ENCODE results near the gene HOXB9. TPM values are rescaled to one million over a fixed set of nuclear protein-coding genes. Genes with fewer than 3 reads are reported as not detected.

HOXB9 gene
- total RNA-seq, 1 experiment from 2014 or later, result 27.8 TPM

DNA sequence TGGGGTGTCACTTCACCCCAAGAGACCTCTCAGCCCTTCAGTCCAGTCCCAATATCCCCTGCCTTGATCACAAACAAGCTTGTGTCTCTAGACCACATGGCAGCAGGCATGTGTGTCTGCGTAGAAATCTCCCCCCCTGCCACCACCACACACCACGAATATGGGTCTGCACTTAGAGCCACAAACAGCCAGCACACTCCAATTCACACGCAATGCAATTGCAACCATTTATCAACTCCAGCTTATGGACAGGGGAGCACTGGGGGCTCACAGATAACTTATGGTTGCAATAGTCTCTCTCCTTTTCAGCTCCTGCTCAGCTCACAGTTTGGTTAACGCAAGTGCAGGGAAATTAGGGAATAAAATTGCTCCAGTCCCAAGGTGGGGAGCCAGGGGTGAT lies 2.6 kb downstream of the HOXB9 start:
- BruUV-seq (replicated peaks), result no TSS peak
- intact Hi-C loops (cut with micrococcal nuclease; ENCODE audit: unreplicated experiment), result no loop called here
- Mint-ChIP-seq H3K27me3 (ENCODE audit: unreplicated experiment) (peaks cover 77% of the 10 kb centered on the region), H3K9me3 (ENCODE audit: low read depth, unreplicated experiment) (no peaks in the 10 kb centered on the region), H3K36me3 (ENCODE audit: insufficient read depth, unreplicated experiment) (peaks cover 91% of the 10 kb centered on the region), H3K4me1 (ENCODE audit: low read depth, unreplicated experiment) (peaks cover 63% of the 10 kb centered on the region), H3K4me3 (ENCODE audit: low read depth, unreplicated experiment) (peak overlapping the region; percentile 88), H3K27ac (ENCODE audit: unreplicated experiment) (peak overlapping the region; percentile 76)
- TF ChIP-seq CTCF (IDR thresholded peaks at IDR 0.05; ENCODE audit: unreplicated experiment), result no peak
- no peak for DNase-seq
- CTCF ChIA-PET, result interaction anchor here (0.9 to 1.0 kb wide), 2 partner anchors 48 to 362 kb away, joined by 3 read pairs; no protein-coding TSS in a partner anchor

- CTCF ChIA-PET, result interaction anchor here (0.9 kb wide), 1 partner anchor 10 kb away, joined by 3 read pairs; no protein-coding TSS in a partner anchor
- BruUV-seq (replicated peaks), result no TSS peak
- DNase-seq, result no peak
- peak overlapping the region; percentile 50 for H3K27ac Mint-ChIP-seq (ENCODE audit: unreplicated experiment)
- peaks cover 98% of the 10 kb centered on the region for H3K36me3 Mint-ChIP-seq (ENCODE audit: insufficient read depth, unreplicated experiment)
- H3K4me1 Mint-ChIP-seq (ENCODE audit: low read depth, unreplicated experiment), result peaks cover 71% of the 10 kb centered on the region
- peaks cover 84% of the 10 kb centered on the region for H3K27me3 Mint-ChIP-seq (ENCODE audit: unreplicated experiment)
- no peaks in the 10 kb centered on the region for H3K9me3 Mint-ChIP-seq (ENCODE audit: low read depth, unreplicated experiment)
- TF ChIP-seq CTCF (IDR thresholded peaks at IDR 0.05; ENCODE audit: unreplicated experiment), result no peak
- intact Hi-C loops (cut with micrococcal nuclease; ENCODE audit: unreplicated experiment), result no loop called here
- H3K4me3 Mint-ChIP-seq (ENCODE audit: low read depth, unreplicated experiment), result peak overlapping the region; percentile 88
Measured at GRCh38 chr17:48622857-48623256, 3.3 kb downstream of the HOXB9 start.

GRCh38 chr17:48621410-48622392 lies 4.5 kb downstream of the HOXB9 start:
- TF ChIP-seq CTCF (IDR thresholded peaks at IDR 0.05; ENCODE audit: unreplicated experiment), result no peak
- no peak for DNase-seq
- Mint-ChIP-seq H3K27ac (ENCODE audit: unreplicated experiment) (peak overlapping the region; percentile 90), H3K36me3 (ENCODE audit: insufficient read depth, unreplicated experiment) (peaks cover 98% of the 10 kb centered on the region), H3K9me3 (ENCODE audit: low read depth, unreplicated experiment) (no peaks in the 10 kb centered on the region), H3K4me1 (ENCODE audit: low read depth, unreplicated experiment) (peaks cover 74% of the 10 kb centered on the region), H3K27me3 (ENCODE audit: unreplicated experiment) (peaks cover 88% of the 10 kb centered on the region), H3K4me3 (ENCODE audit: low read depth, unreplicated experiment) (peak overlapping the region; percentile 88)
- CTCF ChIA-PET, result interaction anchor here (0.6 to 1.0 kb wide), 3 partner anchors 9 to 20 kb away, joined by 3 to 4 read pairs (median 3); no protein-coding TSS in a partner anchor
- intact Hi-C loops (cut with micrococcal nuclease; ENCODE audit: unreplicated experiment), result no loop called here
- no TSS peak for BruUV-seq (replicated peaks)

DNA sequence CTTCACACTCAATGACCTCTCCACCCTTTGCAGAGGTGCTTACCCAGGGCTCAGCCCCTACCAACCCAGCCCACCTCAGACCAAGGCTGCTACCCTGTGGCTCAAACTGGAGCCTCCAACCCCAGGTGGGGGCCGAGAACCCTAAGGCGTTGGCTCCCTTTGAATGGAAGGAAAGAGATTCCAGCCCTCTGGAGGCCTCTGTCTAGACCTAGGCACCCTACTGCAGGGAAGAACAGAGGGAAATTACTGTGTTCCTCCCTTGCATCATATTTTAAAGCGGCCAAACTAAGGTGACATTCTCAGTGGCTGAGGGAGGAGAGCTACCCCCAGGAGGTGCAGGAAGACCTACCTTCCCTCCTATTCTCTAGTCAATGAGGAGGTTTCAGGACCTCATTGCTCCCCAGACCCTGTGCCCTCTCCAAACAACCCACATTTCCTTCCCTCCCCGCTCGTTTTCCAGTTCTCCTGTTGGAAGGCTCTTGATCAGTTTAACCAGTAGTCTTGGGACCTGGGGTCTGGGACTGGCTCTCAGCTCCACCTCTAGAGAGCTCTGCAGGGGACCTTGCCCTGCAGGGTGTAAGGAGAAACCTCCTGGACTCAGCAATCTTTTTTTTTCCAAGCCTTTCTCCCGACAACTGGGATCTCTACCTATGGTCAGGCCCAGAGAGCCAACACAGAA lies 5.6 kb downstream of the HOXB9 start:
- intact Hi-C loops (cut with micrococcal nuclease; ENCODE audit: unreplicated experiment), result no loop called here
- Mint-ChIP-seq H3K9me3 (ENCODE audit: low read depth, unreplicated experiment) (no peaks in the 10 kb centered on the region), H3K4me1 (ENCODE audit: low read depth, unreplicated experiment) (peaks cover 73% of the 10 kb centered on the region), H3K27me3 (ENCODE audit: unreplicated experiment) (peaks cover 83% of the 10 kb centered on the region), H3K36me3 (ENCODE audit: insufficient read depth, unreplicated experiment) (peaks cover 98% of the 10 kb centered on the region), H3K27ac (ENCODE audit: unreplicated experiment) (peak overlapping the region; percentile 90), H3K4me3 (ENCODE audit: low read depth, unreplicated experiment) (peak overlapping the region; percentile 88)
- DNase-seq, result no peak
- BruUV-seq (replicated peaks), result no TSS peak
- CTCF ChIA-PET, result interaction anchor here (0.6 to 1.1 kb wide), 2 partner anchors 16 to 405 kb away, joined by 3 to 4 read pairs; no protein-coding TSS in a partner anchor
- TF ChIP-seq CTCF (IDR thresholded peaks at IDR 0.05; ENCODE audit: unreplicated experiment), result no peak

Measured in Calu3 (cell line).